Hepatocyte (in vitro differentiated cells): Measurements from ENCODE around the gene TUB. TPM values are rescaled to one million over a fixed set of nuclear protein-coding genes. Genes with fewer than 3 reads are reported as not detected.

Experiments used
- DNase-seq: peaks from one replicate; pipeline ENCODE4 v3.0.0-alpha.2; 2016; ENCODE audit warnings: low spot score
- H2AFZ ChIP-seq: fragments of 200-600 bp; sonication (generic); 2 replicates; pipeline ENCODE4 v1.6.0; 2016; ENCODE audit warnings: antibody characterized with exemption, mild to moderate bottlenecking
- H3K27ac ChIP-seq: fragments of 200-600 bp; sonication (generic); 2 replicates; pipeline ENCODE4 v1.5.1; 2016; ENCODE audit warnings: mild to moderate bottlenecking
- H3K27me3 ChIP-seq: fragments of 200-600 bp; sonication (generic); 2 replicates; pipeline ENCODE4 v1.6.1; 2016
- H3K36me3 ChIP-seq: fragments of 200-600 bp; sonication (generic); replicated peaks from 2 replicates; pipeline ENCODE4 v1.5.1; 2016; ENCODE audit warnings: low read depth; ENCODE audit not compliant: insufficient read depth
- H3K4me1 ChIP-seq: fragments of 200-600 bp; sonication (generic); 2 replicates; pipeline ENCODE4 v1.5.1; 2016; ENCODE audit warnings: mild to moderate bottlenecking, moderate library complexity; ENCODE audit not compliant: insufficient read depth
- H3K4me2 ChIP-seq: fragments of 200-600 bp; sonication (generic); 2 replicates; pipeline ENCODE4 v1.6.0; 2016
- H3K4me3 ChIP-seq: fragments of 200-600 bp; sonication (generic); 2 replicates; pipeline ENCODE4 v1.5.1; 2016; ENCODE audit warnings: mild to moderate bottlenecking
- H3K79me2 ChIP-seq: fragments of 200-600 bp; sonication (generic); 2 replicates; pipeline ENCODE4 v1.6.0; 2017; ENCODE audit warnings: mild to moderate bottlenecking
- H3K9me2 ChIP-seq: fragments of 200-600 bp; sonication (generic); replicated peaks from 2 replicates; pipeline ENCODE4 v1.6.0; 2017; ENCODE audit warnings: mild to moderate bottlenecking; ENCODE audit not compliant: insufficient read depth
- H3K9me3 ChIP-seq: fragments of 200-600 bp; sonication (generic); 2 replicates; pipeline ENCODE4 v1.5.1; 2016; ENCODE audit warnings: low read depth, mild to moderate bottlenecking
- H4K20me1 ChIP-seq: fragments of 200-600 bp; sonication (generic); 2 replicates; pipeline ENCODE4 v1.6.0; 2016; ENCODE audit warnings: mild to moderate bottlenecking; ENCODE audit not compliant: insufficient read depth, poor library complexity, severe bottlenecking
- CTCF ChIP-seq: fragments of 200-600 bp; sonication (generic); IDR thresholded peaks from 2 replicates; pipeline ENCODE4 v1.5.1; 2016; ENCODE audit warnings: antibody characterized with exemption, mild to moderate bottlenecking; ENCODE audit not compliant: poor library complexity
- EZH2 ChIP-seq: fragments of 200-600 bp; sonication (generic); IDR thresholded peaks from 2 replicates; pipeline ENCODE4 v1.6.1; 2016; ENCODE audit warnings: antibody characterized with exemption, mild to moderate bottlenecking, borderline replicate concordance
- EZH2phosphoT487 ChIP-seq: fragments of 200-600 bp; sonication (generic); IDR thresholded peaks from one replicate; pipeline ENCODE4 v1.6.1; 2018; ENCODE audit warnings: antibody characterized with exemption, mild to moderate bottlenecking, low read depth, moderate library complexity; ENCODE audit not compliant: unreplicated experiment, severe bottlenecking
- WGBS: methylation state at CpG from one replicate; pipeline ENCODE4 v1.1.6; 2016; ENCODE audit warnings: low lambda C conversion rate; ENCODE audit errors: missing lambda C conversion rate; 5-methylcytosine and 5-hydroxymethylcytosine counted together
- polyA plus RNA-seq: library from polyadenylated mRNA; unstranded; fragments of >200 nt; fragmentation: Nextera tagmentation; extraction: Ambion mirVana; gene quantifications from 2 replicates; pipeline ENCODE4 v1.2.1, GENCODE V29; 2016
- total RNA-seq: library from RNA; depleted of rRNA; stranded (reverse); fragments of >200 nt; gene quantifications from 2 replicates; pipeline ENCODE4 v1.2.3, GENCODE V29; 2014

Gene TUB
- total and polyA plus RNA-seq, 2 experiments from 2014 or later, result 5.0 to 18.7 TPM

- no peak for TF ChIP-seq EZH2phosphoT487
- TF ChIP-seq EZH2, result no peak
- no peak for TF ChIP-seq CTCF
- H3K27ac ChIP-seq, result no peak overlapping the region
- no peak overlapping the region for H2AFZ ChIP-seq
- 84% methylated on average over 9 of the region's 9 CpGs for WGBS
- DNase-seq, result peak; percentile 39
- H3K4me3 ChIP-seq, result no peak overlapping the region
- H3K36me3 ChIP-seq, result no peaks in the 10 kb centered on the region
- no peaks in the 10 kb centered on the region for H3K4me1 ChIP-seq
- H3K27me3 ChIP-seq, result no peaks in the 10 kb centered on the region
- no peak overlapping the region for H3K4me2 ChIP-seq
- H3K9me3 ChIP-seq, result no peaks in the 10 kb centered on the region
- no peaks in the 10 kb centered on the region for H3K79me2 ChIP-seq
- no peaks in the 10 kb centered on the region for H3K9me2 ChIP-seq
- H4K20me1 ChIP-seq, result no peaks in the 10 kb centered on the region
Observed at GRCh38 chr11:8093931-8094575, 13.0 kb downstream of the TUB start.

- Histone ChIP-seq H3K27ac (no peak overlapping the region), H3K9me2 (no peaks in the 10 kb centered on the region), H3K4me3 (no peak overlapping the region), H3K4me1 (no peaks in the 10 kb centered on the region), H3K9me3 (no peaks in the 10 kb centered on the region), H3K27me3 (no peaks in the 10 kb centered on the region), H3K4me2 (no peak overlapping the region), H2AFZ (no peak overlapping the region), H3K36me3 (no peaks in the 10 kb centered on the region), H3K79me2 (no peaks in the 10 kb centered on the region), H4K20me1 (no peaks in the 10 kb centered on the region)
- TF ChIP-seq CTCF (no peak), EZH2 (no peak), EZH2phosphoT487 (no peak)
- 95% methylated on average over 11 of the region's 11 CpGs for WGBS
- DNase-seq, result no peak
Observed at GRCh38 chr11:8094656-8095055, 13.6 kb downstream of the TUB start.

- Histone ChIP-seq H3K36me3 (no peaks in the 10 kb centered on the region), H3K79me2 (no peaks in the 10 kb centered on the region), H2AFZ (no peak overlapping the region), H3K27ac (no peak overlapping the region), H3K4me1 (no peaks in the 10 kb centered on the region), H3K4me3 (no peak overlapping the region), H3K4me2 (no peak overlapping the region), H3K9me2 (no peaks in the 10 kb centered on the region), H4K20me1 (no peaks in the 10 kb centered on the region), H3K9me3 (no peaks in the 10 kb centered on the region), H3K27me3 (no peaks in the 10 kb centered on the region)
- TF ChIP-seq CTCF, result no peak
- TF ChIP-seq EZH2, result no peak
- no peak for TF ChIP-seq EZH2phosphoT487
- WGBS, result 94% methylated on average over 12 of the region's 12 CpGs
- no peak for DNase-seq
Observed at GRCh38 chr11:8095371-8095770, 14.4 kb downstream of the TUB start.
